SW 1271 (cell line): ENCODE data around the gene CAMTA1.

Source experiments
- DNase-seq, 2 experiments: peaks; one replicate each; lab custom pipeline; 2025; lab: John Stamatoyannopoulos, UW

The CAMTA1 gene

GRCh38 chr1:7455796-7456721, 670.8 kb downstream of the CAMTA1 start:
- DNase-seq = no peak

DNA sequence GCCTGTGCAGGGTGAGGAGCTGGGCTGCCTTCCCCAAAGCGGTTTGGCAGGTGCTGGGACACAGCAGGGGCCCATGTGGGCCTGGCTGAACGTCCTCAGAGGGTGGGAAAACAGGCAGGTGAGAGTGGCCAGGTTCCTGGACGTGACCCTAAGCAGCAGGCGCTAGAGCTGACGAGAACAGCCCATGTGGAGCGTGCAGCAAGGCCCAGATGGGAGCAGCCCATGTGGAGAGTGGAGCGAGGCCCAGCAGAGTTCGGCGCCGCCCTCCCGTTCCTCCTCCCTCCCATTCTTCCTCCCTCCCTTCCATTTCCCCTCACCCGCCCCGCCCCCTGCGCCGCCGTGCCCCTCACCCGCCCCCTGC, 671.4 kb downstream of the CAMTA1 start:
- DNase-seq = no peak

DNA sequence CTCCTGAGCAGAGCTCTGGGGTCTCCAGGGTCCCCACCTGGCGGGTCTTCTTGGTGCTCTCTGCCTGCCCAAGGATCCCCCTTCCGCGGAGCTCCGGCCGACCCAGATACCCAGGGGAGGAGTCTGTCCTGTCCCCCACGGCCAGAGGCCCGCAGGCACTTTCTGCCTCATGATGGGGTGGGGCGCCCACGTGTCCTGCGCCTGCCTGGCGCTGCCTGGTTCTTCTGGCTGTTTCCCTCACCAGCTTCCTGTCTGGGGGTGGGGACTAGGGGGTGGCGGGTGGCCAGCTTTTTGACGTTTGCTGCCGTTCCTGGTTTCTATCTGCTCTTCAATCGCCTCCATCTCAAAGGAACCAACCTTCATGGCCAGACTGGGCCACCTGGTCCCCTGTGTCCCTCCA, 672.6 kb downstream of the CAMTA1 start:
- no peak for DNase-seq

GRCh38 chr1:7458946-7459345, 673.7 kb downstream of the CAMTA1 start:
- DNase-seq = no peak

GRCh38 chr1:7459914-7460313, 674.7 kb downstream of the CAMTA1 start:
- DNase-seq = no peak

DNA sequence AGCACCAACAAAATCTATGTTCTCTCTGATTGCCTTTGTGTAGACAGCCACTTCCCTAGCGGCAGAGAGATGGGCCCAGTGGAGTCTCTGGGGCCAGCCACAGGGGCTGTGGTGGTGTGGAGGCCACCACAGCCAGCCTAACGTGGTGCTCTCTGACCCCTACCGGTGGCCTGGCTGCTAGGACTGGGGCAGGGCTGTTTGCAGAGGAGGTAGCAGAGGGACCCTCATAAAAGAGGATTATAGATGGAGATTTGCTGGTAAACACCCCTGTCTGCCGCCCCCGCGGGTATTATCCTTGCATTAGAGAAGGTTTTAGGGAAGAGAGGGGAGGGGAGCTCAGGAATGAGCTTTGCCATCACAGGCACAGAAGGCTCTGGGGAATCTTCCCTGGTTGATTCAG, 675.6 kb downstream of the CAMTA1 start:
- no peak for DNase-seq

DNA sequence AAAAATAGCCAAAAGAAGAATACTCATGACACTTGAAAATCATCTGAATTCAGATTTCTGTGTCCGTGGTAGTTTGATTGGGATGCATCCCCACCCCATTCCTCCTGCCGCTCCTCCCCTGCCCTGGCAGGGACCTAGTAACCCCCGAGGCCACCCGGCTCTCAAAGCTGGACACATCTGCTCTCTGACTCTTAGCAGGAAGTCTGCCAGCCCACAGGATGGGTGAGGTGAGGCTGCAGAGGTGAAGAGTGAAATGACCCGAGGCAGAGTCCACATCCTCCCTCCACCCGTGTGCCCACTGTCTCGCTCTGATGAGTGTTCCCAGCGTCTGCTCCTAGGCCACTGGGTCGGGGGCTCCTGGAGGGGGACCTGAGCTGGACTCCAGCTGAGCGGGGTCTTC, 677.4 kb downstream of the CAMTA1 start:
- DNase-seq = no peak

- no peak for DNase-seq
These were observed 678.3 kb downstream of the CAMTA1 start for GRCh38 chr1:7463526-7463925.

- DNase-seq = no peak
These were observed 679.5 kb downstream of the CAMTA1 start for GRCh38 chr1:7464736-7465135.

DNA sequence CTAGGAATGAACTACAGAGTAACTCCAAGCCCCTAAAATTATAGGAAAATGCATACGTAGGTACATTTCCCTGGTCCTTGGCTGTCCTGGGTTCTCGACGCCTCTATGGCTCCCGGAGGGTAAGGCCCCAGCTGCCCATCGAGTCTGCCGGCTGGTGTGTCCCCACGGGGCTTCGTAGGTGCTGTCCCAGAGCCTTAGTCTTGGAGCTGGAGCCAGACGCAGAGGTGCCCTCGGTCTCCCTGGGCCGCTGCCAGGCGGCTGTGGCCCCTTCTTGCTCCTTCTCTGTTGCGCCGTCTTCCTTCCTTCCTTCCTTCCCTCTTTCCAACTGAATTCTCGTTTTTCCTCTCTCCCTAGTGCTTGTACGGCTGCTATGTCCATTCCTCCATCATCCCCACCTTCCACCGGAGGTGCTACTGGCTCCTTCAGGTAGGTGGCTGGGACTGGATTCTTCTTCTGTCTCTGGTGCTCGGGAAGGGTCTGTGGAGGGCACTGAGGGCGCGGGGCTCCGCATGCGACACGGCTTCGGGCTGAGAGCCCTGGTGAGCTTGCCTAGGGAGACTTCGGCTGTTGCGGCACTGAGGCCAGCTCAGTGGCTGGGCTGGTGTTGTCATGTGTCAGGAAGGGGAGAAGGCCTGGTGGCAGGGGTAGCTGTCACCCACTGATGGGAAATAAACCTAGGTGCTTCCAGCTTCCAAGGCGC, 682.4 kb downstream of the CAMTA1 start:
- DNase-seq = no peak

DNA sequence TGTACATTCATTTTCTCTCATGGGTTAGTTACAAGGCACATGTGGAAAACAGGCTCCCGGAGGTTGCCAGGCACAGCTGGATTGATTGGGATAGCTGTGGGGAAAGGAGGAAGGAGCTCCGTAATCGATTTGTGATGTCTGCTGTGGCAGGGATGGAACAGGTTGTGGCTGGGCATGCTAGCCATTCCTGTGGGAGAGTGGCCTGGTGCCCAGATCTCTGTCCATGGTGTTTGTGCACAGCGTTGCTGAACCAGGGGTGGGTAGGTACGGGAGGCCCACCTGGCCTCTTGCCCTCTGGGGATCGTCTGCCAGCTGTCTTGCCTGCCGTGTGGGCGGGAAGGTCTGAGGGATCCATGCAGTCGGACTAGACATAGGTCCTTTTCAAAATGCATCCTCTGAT, 683.0 kb downstream of the CAMTA1 start:
- DNase-seq = no peak

DNA sequence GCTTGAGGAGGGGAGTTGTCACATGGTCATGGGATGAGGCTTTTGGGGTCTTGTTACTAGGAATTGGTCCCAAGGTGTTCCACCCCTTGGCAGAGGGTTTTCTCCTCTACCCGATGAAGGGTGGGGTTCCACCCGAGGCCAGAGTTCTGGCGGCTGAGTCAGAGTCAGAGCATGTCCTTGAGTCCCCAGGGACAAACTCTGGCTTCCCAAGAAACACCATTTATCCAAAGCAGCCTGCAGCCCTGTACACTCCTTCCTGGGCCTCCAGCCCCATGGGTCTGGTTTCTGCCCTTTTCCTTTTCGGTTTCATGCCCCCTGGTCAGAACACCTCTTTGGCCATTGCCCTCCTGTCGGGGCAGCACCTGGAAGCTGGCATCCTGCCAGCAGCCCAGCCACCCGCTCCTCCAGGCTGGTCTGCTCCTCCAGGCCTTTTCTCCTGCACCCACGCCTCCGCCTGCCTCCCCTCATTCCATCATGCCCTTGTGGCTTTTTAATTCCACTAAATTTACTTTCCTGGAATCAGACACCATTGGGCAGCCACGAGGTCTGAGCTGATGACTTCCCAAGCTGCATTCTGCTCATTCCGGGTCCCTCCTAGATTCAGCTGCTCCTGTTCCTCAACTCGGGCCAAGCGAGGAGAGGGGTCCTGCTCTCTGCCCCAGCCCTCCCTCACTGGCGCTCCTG, 684.1 kb downstream of the CAMTA1 start:
- no peak for DNase-seq

DNA sequence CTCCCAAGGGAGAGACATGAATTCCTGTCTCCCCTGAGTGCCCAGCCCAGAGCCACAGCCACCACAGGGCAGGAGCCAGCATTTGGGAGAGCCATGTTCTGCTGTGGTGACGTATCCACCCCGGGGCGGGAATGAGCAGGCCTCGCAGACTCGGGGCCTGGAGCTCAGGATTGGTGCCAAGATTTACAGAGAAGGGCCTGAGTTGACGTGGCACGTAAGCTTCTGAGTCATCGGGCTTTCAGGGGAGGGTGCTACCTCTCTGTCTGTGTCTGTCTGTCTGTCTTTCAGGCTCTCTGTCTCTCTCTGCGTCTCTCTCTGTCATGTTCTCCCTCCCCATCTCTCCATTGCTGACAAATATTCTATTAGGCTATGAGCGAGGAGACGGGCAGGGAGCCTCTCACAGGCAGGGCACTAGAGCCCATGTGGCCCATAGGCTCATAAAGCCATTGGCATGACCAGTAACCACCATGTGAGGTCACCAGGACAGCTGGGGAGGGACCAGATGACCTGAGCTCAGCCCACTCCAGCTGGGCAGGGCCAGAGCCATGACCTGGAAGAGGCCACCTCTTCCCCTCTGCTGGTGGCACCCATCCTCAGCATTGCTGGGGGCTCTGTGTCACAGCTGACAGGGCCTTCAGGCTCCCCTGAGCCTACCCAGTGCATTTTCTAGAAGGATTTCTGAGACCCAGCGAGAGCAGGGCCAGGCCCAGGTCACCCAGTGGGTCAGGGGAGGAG, 685.8 kb downstream of the CAMTA1 start:
- DNase-seq = peak; percentile 14 to 57

DNA sequence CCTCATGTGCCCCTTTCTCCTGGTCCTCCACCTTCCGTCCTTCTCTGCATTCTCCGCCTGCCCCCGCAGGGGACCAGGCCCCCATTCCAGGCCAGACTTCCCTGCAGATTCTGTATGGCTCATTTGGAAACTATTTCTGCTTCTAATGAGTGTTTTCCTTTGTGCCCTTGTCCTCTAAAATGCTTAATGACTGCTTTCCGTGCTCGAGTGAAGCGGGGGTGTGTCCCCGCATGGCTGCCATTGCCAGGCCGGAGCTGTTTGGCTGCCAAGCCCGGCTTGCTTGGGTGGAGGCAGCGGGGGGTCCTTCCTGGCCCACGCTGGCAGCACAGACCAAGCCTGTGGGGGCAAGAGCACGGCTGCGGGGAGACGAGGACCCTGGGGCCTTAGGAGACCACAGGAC, 686.6 kb downstream of the CAMTA1 start:
- no peak for DNase-seq

GRCh38 chr1:7473223-7474142, 688.2 kb downstream of the CAMTA1 start:
- no peak for DNase-seq

DNA sequence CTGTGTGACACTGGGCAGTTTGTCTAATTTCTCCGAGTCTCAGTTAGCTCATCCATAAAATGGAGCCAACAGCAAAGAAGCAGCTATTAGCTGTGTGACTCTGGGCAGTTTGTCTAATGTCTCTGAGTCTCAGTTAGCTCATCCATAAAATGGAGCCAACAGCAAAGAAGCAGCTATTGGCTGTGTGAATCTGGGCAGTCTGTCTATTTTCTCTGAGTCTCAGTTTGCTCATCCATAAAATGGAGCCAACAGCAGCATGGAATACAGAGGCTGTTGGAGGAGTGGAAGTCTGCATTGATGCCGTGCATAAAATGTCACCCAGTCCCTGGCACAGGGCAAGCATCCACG, 688.9 kb downstream of the CAMTA1 start:
- no peak for DNase-seq

- DNase-seq = no peak
These were observed 689.7 kb downstream of the CAMTA1 start for GRCh38 chr1:7474786-7475502.

GRCh38 chr1:7475691-7476090, 690.4 kb downstream of the CAMTA1 start:
- DNase-seq = no peak

GRCh38 chr1:7476402-7476801, 691.1 kb downstream of the CAMTA1 start:
- DNase-seq = no peak

- no peak for DNase-seq
These were observed 691.8 kb downstream of the CAMTA1 start for GRCh38 chr1:7476861-7477547.
